ENCODE measurements around the gene RPS6KA1.
"Not testable (repeated sequence)": the region's sequence is repeated elsewhere in the genome, so short reads cannot be mapped to it uniquely, and the experiment has no call there.

RPS6KA1 gene

GRCh38 chr1:26598890-26599289 is 69.3 kb downstream of the RPS6KA1 start:
- no peak for DNase-seq (ENCODE audit: low read depth in 2 of 2)

- DNase-seq (ENCODE audit: low read depth in 2 of 2): no peak
Measured at GRCh38 chr1:26602378-26602959, 72.9 kb downstream of the RPS6KA1 start.

- DNase-seq (ENCODE audit: low read depth in 2 of 2): no peak
Measured at GRCh38 chr1:26603856-26604255, 74.3 kb downstream of the RPS6KA1 start.

GRCh38 chr1:26607186-26607585 is 77.6 kb downstream of the RPS6KA1 start:
- DNase-seq (ENCODE audit: low read depth in 2 of 2): no peak

GRCh38 chr1:26608895-26609294 is 79.3 kb downstream of the RPS6KA1 start:
- no peak for DNase-seq (ENCODE audit: low read depth in 2 of 2)

- no peak for DNase-seq (ENCODE audit: low read depth in 2 of 2)
Measured at GRCh38 chr1:26610781-26611180, 81.2 kb downstream of the RPS6KA1 start.

GRCh38 chr1:26612627-26613026 is 83.1 kb downstream of the RPS6KA1 start:
- not testable (repeated sequence) for DNase-seq (ENCODE audit: low read depth in 2 of 2)

- DNase-seq (ENCODE audit: low read depth in 2 of 2): no peak
Measured at GRCh38 chr1:26614655-26615411, 85.3 kb downstream of the RPS6KA1 start.

GRCh38 chr1:26616881-26617280 is 87.3 kb downstream of the RPS6KA1 start:
- DNase-seq (ENCODE audit: low read depth in 2 of 2): no peak

- DNase-seq (ENCODE audit: low read depth in 2 of 2): no peak
Measured at GRCh38 chr1:26618561-26618960, 89.0 kb downstream of the RPS6KA1 start.

Data from stimulated activated CD4-positive, alpha-beta T cell treated with anti-CD3 and anti-CD28 coated beads, Interleukin-15, amount 100 ng/mL, for 48 hours (primary cell).